VCaP (cell line): Measurements from ENCODE around the gene MCCD1.
"Not testable (repeated sequence)": the region's sequence is repeated elsewhere in the genome, so short reads cannot be mapped to it uniquely, and the experiment has no call there.

Experiments used
- H3K27ac ChIP-seq: fragments of 450-650 bp; 2 replicates; pipeline ENCODE4 v1.5.1; 2017
- TF ChIP-seq, protein P1 (sequence below): fragments of 450-650 bp; conservative IDR thresholded peaks from 2 replicates; pipeline ENCODE4 v1.5.1; 2017; ENCODE audit warnings: mild to moderate bottlenecking, moderate library complexity

MCCD1 gene, protein sequence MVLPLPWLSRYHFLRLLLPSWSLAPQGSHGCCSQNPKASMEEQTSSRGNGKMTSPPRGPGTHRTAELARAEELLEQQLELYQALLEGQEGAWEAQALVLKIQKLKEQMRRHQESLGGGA

DNA sequence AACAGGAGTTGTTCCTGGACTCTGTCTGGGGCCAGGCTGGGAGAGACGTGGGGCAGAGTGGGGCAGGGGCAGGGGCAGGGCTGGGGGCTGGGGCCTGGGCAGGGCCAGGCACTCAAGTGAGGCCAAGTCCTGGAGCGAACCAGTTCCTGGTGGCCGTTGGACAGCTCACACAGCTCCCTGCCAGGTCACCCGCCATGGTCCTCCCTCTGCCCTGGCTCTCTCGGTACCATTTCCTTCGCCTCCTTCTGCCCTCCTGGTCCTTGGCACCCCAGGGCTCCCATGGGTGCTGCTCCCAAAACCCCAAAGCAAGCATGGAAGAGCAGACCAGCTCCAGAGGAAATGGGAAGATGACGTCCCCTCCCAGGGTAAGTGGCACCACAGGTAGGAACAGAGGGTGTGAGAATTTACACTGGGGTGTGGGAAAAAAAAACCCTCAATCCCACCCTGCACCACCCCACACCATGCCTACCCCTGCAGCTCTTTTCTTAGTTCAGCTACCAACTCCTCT lies at the start of gene MCCD1:
TSS of gene MCCD1 (plus strand) at position 142 of the 508 bp plus-strand sequence. CDS start at position 195, 53 bp downstream.
- no peak within 1 kb of the TSS for H3K27ac ChIP-seq
- TF ChIP-seq, protein P1, sequence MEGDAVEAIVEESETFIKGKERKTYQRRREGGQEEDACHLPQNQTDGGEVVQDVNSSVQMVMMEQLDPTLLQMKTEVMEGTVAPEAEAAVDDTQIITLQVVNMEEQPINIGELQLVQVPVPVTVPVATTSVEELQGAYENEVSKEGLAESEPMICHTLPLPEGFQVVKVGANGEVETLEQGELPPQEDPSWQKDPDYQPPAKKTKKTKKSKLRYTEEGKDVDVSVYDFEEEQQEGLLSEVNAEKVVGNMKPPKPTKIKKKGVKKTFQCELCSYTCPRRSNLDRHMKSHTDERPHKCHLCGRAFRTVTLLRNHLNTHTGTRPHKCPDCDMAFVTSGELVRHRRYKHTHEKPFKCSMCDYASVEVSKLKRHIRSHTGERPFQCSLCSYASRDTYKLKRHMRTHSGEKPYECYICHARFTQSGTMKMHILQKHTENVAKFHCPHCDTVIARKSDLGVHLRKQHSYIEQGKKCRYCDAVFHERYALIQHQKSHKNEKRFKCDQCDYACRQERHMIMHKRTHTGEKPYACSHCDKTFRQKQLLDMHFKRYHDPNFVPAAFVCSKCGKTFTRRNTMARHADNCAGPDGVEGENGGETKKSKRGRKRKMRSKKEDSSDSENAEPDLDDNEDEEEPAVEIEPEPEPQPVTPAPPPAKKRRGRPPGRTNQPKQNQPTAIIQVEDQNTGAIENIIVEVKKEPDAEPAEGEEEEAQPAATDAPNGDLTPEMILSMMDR: no peak

DNA sequence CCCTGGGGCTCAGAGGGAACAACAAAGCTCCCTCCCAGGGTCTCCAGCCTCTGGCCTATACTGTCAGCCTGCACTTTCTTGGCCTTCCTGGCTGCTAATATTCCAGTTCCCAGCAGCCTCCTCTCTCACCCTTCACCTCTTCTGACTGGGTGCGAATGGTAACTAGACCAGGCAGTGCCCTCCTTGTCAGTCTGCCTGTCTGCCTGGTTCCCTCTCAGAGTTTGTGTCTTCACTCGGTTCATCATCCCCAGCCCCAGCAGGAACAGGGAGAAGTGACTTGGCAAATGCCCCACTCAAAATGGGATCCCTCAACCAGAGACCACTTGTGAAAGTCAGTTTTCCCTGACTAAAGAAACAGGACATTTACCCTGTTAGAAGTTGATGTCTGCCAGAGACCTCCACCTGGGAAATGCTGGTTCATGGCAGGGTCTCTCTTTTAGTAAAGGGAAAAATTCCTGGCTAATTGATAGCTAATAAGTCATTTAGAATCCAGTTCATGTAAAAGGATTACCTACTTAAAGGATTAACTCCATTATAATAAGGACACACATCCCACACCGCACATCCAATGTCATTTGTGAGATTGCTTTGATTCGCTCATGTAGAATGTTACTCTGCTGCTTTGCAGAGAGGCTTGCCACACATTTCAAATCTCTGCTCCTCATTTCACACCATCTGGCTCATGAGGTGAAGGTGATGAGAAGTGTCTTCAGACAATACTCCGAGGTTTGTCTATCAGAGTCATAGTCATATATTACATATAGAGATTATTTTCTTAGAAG lies 49.4 kb upstream of the MCCD1 start:
- no peak overlapping the region for H3K27ac ChIP-seq
- TF ChIP-seq, protein P1: no peak

DNA sequence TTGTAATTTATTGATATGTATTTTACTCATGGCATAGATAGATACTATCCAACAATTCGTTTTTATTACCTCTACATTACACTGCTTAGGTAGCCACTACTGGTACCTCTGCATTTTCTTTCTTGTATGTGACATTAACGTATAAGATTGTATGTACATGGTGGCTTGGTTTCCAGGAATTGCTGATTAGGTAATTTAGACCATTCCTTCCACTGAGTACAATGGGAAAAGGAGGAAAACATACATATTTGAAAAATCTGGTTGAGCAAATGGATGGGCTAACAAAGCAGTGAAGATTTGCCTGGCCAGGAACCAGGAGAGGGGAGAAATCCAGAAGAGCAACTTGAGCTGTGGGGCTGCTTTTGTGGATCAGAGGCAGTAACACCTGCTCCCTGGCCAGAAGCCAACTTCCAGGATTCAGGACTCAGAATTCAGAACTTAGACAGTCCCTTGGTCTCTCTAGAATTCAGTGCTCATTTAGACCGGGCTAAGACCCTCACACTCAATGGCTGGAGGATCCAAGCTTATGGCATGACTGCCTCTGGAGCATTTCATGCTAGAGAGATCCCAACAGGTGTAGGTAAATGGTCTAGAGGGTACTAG lies 48.7 kb upstream of the MCCD1 start:
- TF ChIP-seq, protein P1: no peak
- H3K27ac ChIP-seq: no peak overlapping the region

DNA sequence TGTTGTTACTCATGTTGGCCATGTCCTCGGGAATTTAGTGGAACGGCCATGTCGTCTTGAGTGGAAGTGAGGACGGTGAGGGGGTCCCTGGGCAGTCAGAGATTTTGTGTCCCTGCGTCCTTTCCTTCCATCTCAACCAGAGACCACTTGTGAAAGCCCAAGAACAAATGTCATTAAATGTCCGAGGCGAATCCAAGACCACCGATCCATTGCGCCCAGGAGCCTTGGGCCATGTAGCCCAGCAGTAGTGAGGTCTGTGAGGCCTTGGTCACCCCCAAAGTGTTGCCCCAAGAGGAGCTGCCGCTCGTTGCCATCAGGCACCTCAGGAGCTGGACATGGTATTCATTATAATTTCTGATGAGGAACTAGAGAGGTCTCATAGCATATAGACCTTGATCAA lies 48.2 kb upstream of the MCCD1 start:
- TF ChIP-seq, protein P1: no peak
- no peak overlapping the region for H3K27ac ChIP-seq

DNA sequence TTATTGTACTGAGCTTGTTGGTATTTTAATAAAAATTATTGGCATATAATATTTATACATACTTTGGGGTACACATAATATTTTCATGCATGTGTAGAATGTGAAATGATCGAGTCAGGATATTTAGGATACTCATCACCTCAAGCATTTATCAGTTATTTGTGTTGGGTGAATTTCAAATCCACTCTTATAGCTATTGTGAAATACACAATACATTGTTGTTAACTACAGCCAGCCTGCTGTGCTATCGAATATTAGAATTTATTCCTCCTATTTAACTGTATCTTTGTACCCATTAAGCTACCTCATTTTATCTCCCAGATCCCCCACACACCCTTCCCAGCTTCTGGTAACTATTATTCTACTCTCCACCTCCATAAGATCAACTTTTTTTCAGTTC lies 45.4 kb upstream of the MCCD1 start:
- no peak overlapping the region for H3K27ac ChIP-seq
- TF ChIP-seq, protein P1: no peak

DNA sequence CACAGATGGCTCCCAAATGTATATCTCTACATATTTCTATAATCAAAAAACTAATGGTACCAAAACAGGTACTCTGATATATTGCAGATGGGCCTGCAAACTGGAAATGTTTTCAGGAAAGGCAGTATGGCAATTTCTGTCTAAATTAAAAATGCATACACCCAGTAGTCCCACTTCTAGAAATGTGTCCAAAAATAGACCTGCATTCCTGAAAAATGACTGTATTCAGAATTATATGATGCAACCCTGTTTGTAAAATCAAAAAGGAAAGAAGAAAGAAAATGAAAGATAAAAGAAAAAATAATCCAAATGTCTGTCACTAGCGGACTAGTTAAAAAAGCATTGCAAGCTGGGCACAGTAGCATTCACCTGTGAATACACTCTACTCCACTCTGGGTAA lies 43.7 kb upstream of the MCCD1 start:
- no peak overlapping the region for H3K27ac ChIP-seq
- TF ChIP-seq, protein P1: no peak

DNA sequence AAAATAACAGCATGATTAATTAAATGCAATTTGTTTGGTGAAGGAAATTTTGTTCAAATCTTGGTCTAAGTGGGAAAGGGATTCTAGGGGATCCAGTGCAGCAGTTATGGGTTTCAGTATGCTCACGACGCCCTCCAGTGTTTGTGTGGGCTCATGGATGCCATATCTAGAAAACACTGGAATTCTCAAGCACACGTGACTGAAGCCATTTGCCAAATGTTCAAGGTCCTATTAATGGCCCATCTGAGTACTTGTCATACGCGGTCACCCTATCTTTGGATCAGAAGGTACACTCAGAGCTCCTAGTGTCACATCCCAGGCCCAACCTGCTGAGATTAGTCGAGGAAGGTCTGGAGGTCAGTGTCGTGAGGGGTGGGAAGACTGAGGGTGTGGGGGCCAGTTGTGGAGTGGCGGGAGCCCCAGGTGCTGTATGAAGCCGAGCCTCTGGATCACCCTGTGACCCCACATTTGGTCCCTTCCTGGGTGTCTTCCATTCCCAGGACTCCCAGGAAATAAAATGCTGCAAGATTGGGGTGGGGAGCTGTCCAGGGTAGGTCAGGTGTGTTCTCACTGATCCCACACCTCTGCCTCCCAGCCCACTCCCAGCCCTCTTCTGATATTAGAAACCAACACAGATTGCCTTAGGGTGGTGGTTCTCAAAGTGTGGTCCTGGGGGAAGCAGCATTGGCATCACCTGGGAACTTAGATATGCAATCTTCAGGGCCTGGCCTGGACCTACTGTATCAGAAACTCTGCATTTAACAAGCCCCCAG lies 42.5 kb upstream of the MCCD1 start:
- H3K27ac ChIP-seq: not testable (repeated sequence)

DNA sequence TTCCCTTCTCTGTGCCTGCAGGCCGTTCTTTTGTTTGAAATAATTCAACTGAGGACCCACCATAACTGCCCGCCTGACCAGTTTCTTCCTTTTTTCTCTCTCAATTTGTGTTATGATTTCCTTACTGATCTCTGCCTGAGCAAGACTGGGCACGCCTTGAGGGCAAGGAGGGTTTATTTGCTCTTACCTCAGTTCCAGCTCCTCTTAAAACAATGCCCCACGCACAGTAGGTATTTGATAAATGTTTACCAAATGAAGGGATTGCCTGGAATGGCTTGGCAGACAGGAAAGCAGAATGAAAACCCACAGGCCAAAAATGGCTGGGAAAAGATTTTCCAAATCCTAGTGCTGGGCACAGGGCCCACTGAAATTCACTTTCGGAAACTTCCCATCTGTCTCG lies 41.1 kb upstream of the MCCD1 start:
- not testable (repeated sequence) for H3K27ac ChIP-seq
